MCF 10A (cell line): Measurements from ENCODE around the gene TSSK1B. TPM values are rescaled to one million over a fixed set of nuclear protein-coding genes. Genes with fewer than 3 reads are reported as not detected.
A peak's percentile ranks its signal among the peaks of the same experiment; 100 is the strongest.

Experiments
- Bru-seq: library from RNA; stranded (reverse); fragments of 400-500 nt; gene quantifications from one replicate; lab custom pipeline; 2021; lab: Mats Ljungman, UMichigan
- BruChase-seq, 2 experiments: library from RNA; stranded (reverse); fragments of 400-500 nt; gene quantifications; one replicate each; lab custom pipeline; 2021; lab: Mats Ljungman, UMichigan
- BruUV-seq: library from RNA; stranded (reverse); fragments of 400-500 nt; replicated peaks from 2 replicates; lab custom pipeline; 2021; lab: Mats Ljungman, UMichigan
- CTCF ChIA-PET: fragments of 300-600 bp; sonication (Branson Sonifier 250); formaldehyde crosslinking; extraction: SDS; loops from one replicate; lab custom pipeline; 2021; ENCODE audit warnings: antibody characterized with exemption, inconsistent platforms; lab: Yijun Ruan, JAX
- POLR2A ChIA-PET: fragments of 300-600, 350-650 bp; sonication (Branson Sonifier 250); formaldehyde crosslinking; extraction: SDS; loops from one replicate; lab custom pipeline; 2020; ENCODE audit warnings: antibody characterized with exemption, inconsistent platforms; lab: Yijun Ruan, JAX
- DNase-seq: peaks from one replicate; pipeline ENCODE4 v3.0.0-alpha.2; 2018; ENCODE audit not compliant: unreplicated experiment
- H3K27ac Mint-ChIP-seq: one replicate; pipeline ENCODE4 v1.8.0; 2022; ENCODE audit warnings: mild to moderate bottlenecking, low read depth, mixed read lengths; ENCODE audit not compliant: unreplicated experiment
- H3K27me3 Mint-ChIP-seq: one replicate; pipeline ENCODE4 v1.8.0; 2022; ENCODE audit warnings: mixed read lengths; ENCODE audit not compliant: insufficient read depth, unreplicated experiment
- H3K36me3 Mint-ChIP-seq: one replicate; pipeline ENCODE4 v1.8.0; 2022; ENCODE audit warnings: mild to moderate bottlenecking, moderate library complexity, mixed read lengths; ENCODE audit not compliant: insufficient read depth, unreplicated experiment
- H3K4me1 Mint-ChIP-seq: one replicate; pipeline ENCODE4 v1.8.0; 2022; ENCODE audit warnings: mixed read lengths; ENCODE audit not compliant: insufficient read depth, unreplicated experiment
- H3K4me3 Mint-ChIP-seq: one replicate; pipeline ENCODE4 v1.8.0; 2022; ENCODE audit warnings: mild to moderate bottlenecking, moderate library complexity, mixed read lengths; ENCODE audit not compliant: unreplicated experiment
- H3K9me3 Mint-ChIP-seq: one replicate; pipeline ENCODE4 v1.8.0; 2022; ENCODE audit warnings: mixed read lengths; ENCODE audit not compliant: unreplicated experiment
- intact Hi-C: fragments of 100-400 bp; cut with micrococcal nuclease; formaldehyde crosslinking; loops from 2 replicates; pipeline ENCODE4 v1.14.1; 2022
- long read RNA-seq: library from polyadenylated mRNA; stranded (forward); transcript quantifications from one replicate; pipeline ENCODE4 v2.0.0, GENCODE V29; 2022
- total RNA-seq: library from RNA; stranded (reverse); gene quantifications from 2 replicates; pipeline ENCODE4 v1.2.3, GENCODE V29; 2022
- TF ChIP-seq, protein P1 (sequence below): fragments of 200-600 bp; IDR thresholded peaks from one replicate; pipeline ENCODE4 v1.8.0; 2022; ENCODE audit warnings: antibody characterized with exemption, mild to moderate bottlenecking; ENCODE audit not compliant: unreplicated experiment

Gene TSSK1B, protein sequence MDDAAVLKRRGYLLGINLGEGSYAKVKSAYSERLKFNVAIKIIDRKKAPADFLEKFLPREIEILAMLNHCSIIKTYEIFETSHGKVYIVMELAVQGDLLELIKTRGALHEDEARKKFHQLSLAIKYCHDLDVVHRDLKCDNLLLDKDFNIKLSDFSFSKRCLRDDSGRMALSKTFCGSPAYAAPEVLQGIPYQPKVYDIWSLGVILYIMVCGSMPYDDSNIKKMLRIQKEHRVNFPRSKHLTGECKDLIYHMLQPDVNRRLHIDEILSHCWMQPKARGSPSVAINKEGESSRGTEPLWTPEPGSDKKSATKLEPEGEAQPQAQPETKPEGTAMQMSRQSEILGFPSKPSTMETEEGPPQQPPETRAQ
- total RNA-seq (0.35 and 0.39 TPM in 2 replicates), Bru-seq, nascent RNA (percentile 53 among the genes with signal in this experiment), BruChase-seq, experiment 1, labeled RNA remaining after a 6-hour chase (percentile 41 among the genes with signal in this experiment), BruChase-seq, experiment 2, labeled RNA remaining after a 2-hour chase (percentile 50 among the genes with signal in this experiment)
- long read RNA-seq: 0 reads

DNA sequence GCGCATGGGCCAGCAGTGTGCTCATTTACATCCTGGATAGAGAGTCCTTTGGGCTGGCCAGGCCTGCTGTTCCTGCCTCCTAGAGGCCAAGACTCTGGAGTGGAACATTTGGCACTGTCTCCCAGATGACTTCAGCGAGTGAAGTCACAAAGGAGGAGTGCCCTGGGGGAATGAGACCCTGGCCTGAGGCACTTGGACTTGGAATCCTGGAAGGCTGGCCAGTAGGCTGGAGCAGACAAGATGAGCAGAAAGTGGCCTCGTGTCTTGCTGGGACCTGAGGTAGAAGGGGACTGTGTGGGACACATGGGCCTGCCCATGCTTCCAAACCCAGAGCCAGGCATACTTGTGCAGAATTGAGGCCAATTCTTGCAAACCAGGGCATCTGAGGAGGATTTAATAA lies at the start of gene TSSK1B:
TSSK1B (minus strand) TSS at position 101 of the 400 bp plus-strand sequence. CDS start 150 bp downstream, outside the sequence.
- Mint-ChIP-seq H3K4me1 (no peaks in the 10 kb centered on the region), H3K4me3 (no peak within 1 kb of the TSS), H3K27ac (no peak within 1 kb of the TSS), H3K27me3 (no peaks in the 10 kb centered on the region), H3K9me3 (no peaks in the 10 kb centered on the region), H3K36me3 (peaks cover 6% of the 10 kb centered on the region)
- ChIA-PET CTCF (no interaction called here), POLR2A (no interaction called here)
- no TSS peak for BruUV-seq
- intact Hi-C loops: no loop called here
- DNase-seq: no peak
- TF ChIP-seq, protein P1, sequence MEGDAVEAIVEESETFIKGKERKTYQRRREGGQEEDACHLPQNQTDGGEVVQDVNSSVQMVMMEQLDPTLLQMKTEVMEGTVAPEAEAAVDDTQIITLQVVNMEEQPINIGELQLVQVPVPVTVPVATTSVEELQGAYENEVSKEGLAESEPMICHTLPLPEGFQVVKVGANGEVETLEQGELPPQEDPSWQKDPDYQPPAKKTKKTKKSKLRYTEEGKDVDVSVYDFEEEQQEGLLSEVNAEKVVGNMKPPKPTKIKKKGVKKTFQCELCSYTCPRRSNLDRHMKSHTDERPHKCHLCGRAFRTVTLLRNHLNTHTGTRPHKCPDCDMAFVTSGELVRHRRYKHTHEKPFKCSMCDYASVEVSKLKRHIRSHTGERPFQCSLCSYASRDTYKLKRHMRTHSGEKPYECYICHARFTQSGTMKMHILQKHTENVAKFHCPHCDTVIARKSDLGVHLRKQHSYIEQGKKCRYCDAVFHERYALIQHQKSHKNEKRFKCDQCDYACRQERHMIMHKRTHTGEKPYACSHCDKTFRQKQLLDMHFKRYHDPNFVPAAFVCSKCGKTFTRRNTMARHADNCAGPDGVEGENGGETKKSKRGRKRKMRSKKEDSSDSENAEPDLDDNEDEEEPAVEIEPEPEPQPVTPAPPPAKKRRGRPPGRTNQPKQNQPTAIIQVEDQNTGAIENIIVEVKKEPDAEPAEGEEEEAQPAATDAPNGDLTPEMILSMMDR: no peak

DNA sequence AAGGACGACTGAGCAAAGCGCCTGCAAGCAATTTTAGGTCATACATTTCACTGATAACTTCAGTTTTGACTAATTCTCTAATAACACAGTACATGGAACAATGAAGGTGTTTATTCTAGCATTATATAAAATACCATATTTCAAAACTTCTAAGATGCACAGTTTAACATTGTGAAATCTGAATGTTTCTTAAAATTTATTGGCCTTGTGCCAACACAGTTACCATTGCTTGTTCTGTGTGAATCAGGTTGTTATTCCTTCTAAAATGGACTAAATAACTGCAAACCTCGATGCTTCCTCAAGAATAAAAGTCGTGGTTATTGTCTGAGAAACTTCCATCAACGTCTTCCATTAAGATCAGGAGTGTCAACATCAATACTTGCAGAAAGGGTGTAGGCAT lies 45.5 kb upstream of the TSSK1B start:
- peaks cover 7% of the 10 kb centered on the region for H3K9me3 Mint-ChIP-seq
- peak; percentile 51 for DNase-seq
- peaks cover under 1% of the 10 kb centered on the region for H3K36me3 Mint-ChIP-seq
- BruUV-seq: no TSS peak
- intact Hi-C loops: no loop called here
- H3K4me1 Mint-ChIP-seq: peaks cover 25% of the 10 kb centered on the region
- no peaks in the 10 kb centered on the region for H3K27me3 Mint-ChIP-seq
- ChIA-PET POLR2A (no interaction called here), CTCF (no interaction called here)
- H3K27ac Mint-ChIP-seq: no peak overlapping the region
- TF ChIP-seq, protein P1: no peak
- H3K4me3 Mint-ChIP-seq: no peak overlapping the region

DNA sequence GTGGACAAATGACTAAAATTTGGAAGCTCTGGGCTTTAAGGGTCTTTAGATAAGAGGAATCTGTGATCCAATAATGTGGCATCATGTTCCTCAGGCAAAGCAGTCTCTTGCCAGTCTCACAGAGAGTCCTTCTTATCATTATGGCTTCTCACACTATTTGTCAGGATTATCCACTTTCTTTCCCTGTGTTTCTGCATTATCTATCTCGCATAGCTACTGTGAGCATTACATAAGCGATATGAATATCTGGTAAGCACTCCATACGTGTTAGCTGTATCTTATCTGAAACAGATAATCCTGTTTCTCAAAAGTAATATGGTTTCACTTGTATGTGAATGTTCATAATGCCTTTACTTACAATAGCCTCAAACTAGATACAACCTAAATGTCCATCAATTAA lies 43.9 kb upstream of the TSSK1B start:
- H3K4me1 Mint-ChIP-seq: peaks cover 25% of the 10 kb centered on the region
- ChIA-PET POLR2A (interaction anchor here (1.4 to 1.9 kb wide), 3 partner anchors 10 to 502 kb away, joined by 3 to 18 read pairs (median 4); partner anchors contain the start of genes DCP2 and MCC), CTCF (interaction anchor here (0.6 to 1.0 kb wide), 2 partner anchors 9 to 139 kb away, joined by 3 to 5 read pairs; partner anchors contain the start of gene MCC)
- no peak overlapping the region for H3K4me3 Mint-ChIP-seq
- intact Hi-C loops: no loop called here
- no peak overlapping the region for H3K27ac Mint-ChIP-seq
- H3K36me3 Mint-ChIP-seq: no peaks in the 10 kb centered on the region
- no peaks in the 10 kb centered on the region for H3K27me3 Mint-ChIP-seq
- no peak for DNase-seq
- TF ChIP-seq, protein P1: no peak
- peaks cover 7% of the 10 kb centered on the region for H3K9me3 Mint-ChIP-seq
- BruUV-seq: no TSS peak

DNA sequence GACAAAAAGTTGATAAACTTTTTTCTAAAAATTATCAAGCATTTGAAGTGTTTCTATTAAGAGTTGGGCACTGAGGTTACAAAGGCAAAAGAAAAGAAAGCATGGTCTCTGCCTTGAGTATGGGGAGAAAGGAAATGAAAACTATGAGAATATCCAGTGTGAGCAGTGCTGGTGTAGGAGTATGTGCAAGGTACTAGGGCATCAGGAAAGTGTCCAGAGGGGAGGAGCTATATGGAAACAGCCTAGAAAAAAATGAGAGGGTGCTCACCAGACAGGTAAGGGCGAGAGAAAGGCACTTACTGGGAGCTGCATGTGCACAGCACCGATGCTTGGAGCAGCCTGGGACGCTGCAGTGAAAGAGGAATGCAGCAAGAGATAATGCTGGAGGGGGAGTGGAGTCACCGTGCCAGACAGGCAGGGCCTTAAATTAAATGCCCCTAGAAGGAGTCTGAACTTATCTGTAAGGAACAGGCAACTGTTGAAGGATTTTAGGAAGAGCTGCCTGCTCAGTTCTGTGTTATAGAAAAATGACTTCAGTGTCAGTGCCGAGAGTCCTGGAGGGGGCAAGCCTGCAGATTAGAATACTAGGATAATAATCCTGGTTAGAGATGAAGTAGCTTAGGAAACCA lies 39.4 kb upstream of the TSSK1B start:
- Mint-ChIP-seq H3K4me1 (peaks cover 12% of the 10 kb centered on the region), H3K27me3 (no peaks in the 10 kb centered on the region), H3K9me3 (peaks cover 14% of the 10 kb centered on the region), H3K4me3 (no peak overlapping the region), H3K36me3 (no peaks in the 10 kb centered on the region), H3K27ac (no peak overlapping the region)
- no peak for DNase-seq
- no TSS peak for BruUV-seq
- TF ChIP-seq, protein P1: no peak
- intact Hi-C loops: no loop called here
- CTCF ChIA-PET: interaction anchor here (0.6 to 1.2 kb wide), 2 partner anchors 13 to 100 kb away, joined by 3 to 4 read pairs; no protein-coding TSS in a partner anchor
- POLR2A ChIA-PET: interaction anchor here (4.3 kb wide), 1 partner anchor 13 kb away, joined by 32 read pairs; the partner anchor contains the start of gene MCC
